Caco-2 (cell line): Measurements from ENCODE around the gene HSPBP1. TPM values are rescaled to one million over a fixed set of nuclear protein-coding genes. Genes with fewer than 3 reads are reported as not detected.

Source experiments
- BruUV-seq: library from RNA; stranded (reverse); fragments of 400-500 nt; replicated peaks from 2 replicates; lab custom pipeline; 2021; lab: Mats Ljungman, UMichigan
- CTCF ChIA-PET: fragments of 300-600 bp; sonication (Branson Sonifier 250); formaldehyde crosslinking; loops from one replicate; lab custom pipeline; 2022; ENCODE audit warnings: antibody characterized with exemption; lab: Charles Lee
- POLR2A ChIA-PET: fragments of 300-600 bp; sonication (Branson Sonifier 250); formaldehyde crosslinking; loops from one replicate; lab custom pipeline; 2022; ENCODE audit warnings: antibody characterized with exemption; lab: Charles Lee
- DNase-seq, 2 experiments: peaks; one replicate each; pipeline versions ENCODE4 v3.0.0 to v3.0.0-alpha.2; 2020 to 2022
- H3K27me3 ChIP-seq: replicated peaks from 2 replicates; pipeline ENCODE4 v1.6.0; 2011; ENCODE audit warnings: low read length; ENCODE audit not compliant: control insufficient read depth, insufficient read depth
- H3K36me3 ChIP-seq: 2 replicates; pipeline ENCODE4 v1.5.1; 2011; ENCODE audit warnings: low read length; ENCODE audit not compliant: control insufficient read depth, insufficient read depth
- H3K4me1 ChIP-seq: fragments of 250-450 bp; sonication (Bioruptor Pico); 2 replicates; pipeline ENCODE4 v1.5.1; 2020; ENCODE audit warnings: mild to moderate bottlenecking
- H3K4me3 ChIP-seq: 2 replicates; pipeline ENCODE4 v1.5.1; 2011; ENCODE audit warnings: low read depth, mild to moderate bottlenecking, control low read depth, low read length
- H3K9me3 ChIP-seq: fragments of 250-450 bp; sonication (Bioruptor Pico); 2 replicates; pipeline ENCODE4 v1.5.1; 2020; ENCODE audit warnings: mild to moderate bottlenecking, moderate library complexity
- H3K27ac Mint-ChIP-seq: one replicate; pipeline ENCODE4 v1.8.0; 2022; ENCODE audit warnings: mixed read lengths; ENCODE audit not compliant: unreplicated experiment
- H3K27me3 Mint-ChIP-seq: one replicate; pipeline ENCODE4 v1.8.0; 2022; ENCODE audit warnings: mixed read lengths; ENCODE audit not compliant: insufficient read depth, unreplicated experiment
- H3K36me3 Mint-ChIP-seq: one replicate; pipeline ENCODE4 v1.8.0; 2022; ENCODE audit warnings: mild to moderate bottlenecking, mixed read lengths; ENCODE audit not compliant: insufficient read depth, unreplicated experiment
- H3K4me1 Mint-ChIP-seq: one replicate; pipeline ENCODE4 v1.8.0; 2022; ENCODE audit warnings: low read depth, mixed read lengths; ENCODE audit not compliant: unreplicated experiment
- H3K4me3 Mint-ChIP-seq: one replicate; pipeline ENCODE4 v1.8.0; 2022; ENCODE audit warnings: mild to moderate bottlenecking, moderate library complexity, mixed read lengths; ENCODE audit not compliant: unreplicated experiment
- H3K9me3 Mint-ChIP-seq: one replicate; pipeline ENCODE4 v1.8.0; 2022; ENCODE audit warnings: mixed read lengths; ENCODE audit not compliant: unreplicated experiment
- intact Hi-C: fragments of 100-400 bp; cut with micrococcal nuclease; formaldehyde crosslinking; loops from one replicate; pipeline ENCODE4 v1.10.0; 2022; ENCODE audit not compliant: unreplicated experiment
- total RNA-seq: library from RNA; stranded (reverse); gene quantifications from 2 replicates; pipeline ENCODE4 v1.2.3, GENCODE V29; 2022
- TF ChIP-seq, protein P1 (sequence below), 2 experiments: fragments of 200-600 bp in 1 of 2; IDR thresholded peaks; 1 replicate in 1 of 2; 2 replicates in 1 of 2; pipeline versions ENCODE4 v1.5.1 to v1.8.0; 2011 to 2022; ENCODE audit warnings: antibody characterized with exemption in 1 of 2, control low read depth in 1 of 2, inconsistent platforms in 1 of 2, low read depth in 1 of 2, low read length in 1 of 2, mild to moderate bottlenecking in 1 of 2, moderate library complexity in 1 of 2; ENCODE audit not compliant: insufficient read depth in 1 of 2, severe bottlenecking in 1 of 2, unreplicated experiment in 1 of 2

The HSPBP1 gene
- total RNA-seq, 1 experiment from 2014 or later, result 69.6 TPM

DNA sequence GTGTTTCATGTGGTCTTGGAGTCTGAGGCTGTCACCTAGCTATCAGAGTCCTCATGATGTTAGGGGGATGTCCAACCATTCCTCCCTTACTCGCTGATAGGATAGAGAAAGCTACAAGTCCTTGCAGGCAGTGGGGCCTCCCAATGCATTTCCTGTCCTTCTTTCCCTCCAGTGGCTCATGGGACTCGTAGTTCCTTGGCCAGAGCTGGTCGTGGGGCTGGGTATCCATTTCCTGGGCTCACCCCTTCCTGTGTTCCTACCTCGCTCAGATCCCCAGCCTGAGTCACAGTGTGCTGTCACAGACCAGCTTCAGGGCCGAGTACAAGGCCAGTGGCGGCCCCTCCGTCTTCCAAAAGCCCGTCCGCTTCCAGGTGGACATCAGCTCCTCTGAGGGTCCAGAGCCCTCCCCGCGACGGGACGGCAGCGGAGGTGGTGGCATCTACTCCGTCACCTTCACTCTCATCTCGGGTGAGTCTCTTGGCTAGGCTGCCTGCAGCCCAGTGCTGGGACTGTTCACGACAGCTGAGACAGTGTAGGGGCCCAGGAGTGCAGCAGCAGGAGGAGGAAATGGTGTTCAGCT, 26.2 kb upstream of the HSPBP1 start:
- H3K27ac Mint-ChIP-seq, result no peak overlapping the region
- Histone ChIP-seq H3K27me3 (no peaks in the 10 kb centered on the region), H3K36me3 (peaks cover 6% of the 10 kb centered on the region), H3K9me3 (no peaks in the 10 kb centered on the region), H3K4me1 (0 out of 2 replicates have a peak, but pooled peaks cover 3% of the 10 kb centered on the region), H3K4me3 (no peak overlapping the region)
- no TSS peak for BruUV-seq
- no peak for DNase-seq
- H3K4me1 Mint-ChIP-seq, result no peaks in the 10 kb centered on the region
- no peaks in the 10 kb centered on the region for H3K9me3 Mint-ChIP-seq
- ChIA-PET POLR2A (no interaction called here), CTCF (no interaction called here)
- TF ChIP-seq, protein P1, sequence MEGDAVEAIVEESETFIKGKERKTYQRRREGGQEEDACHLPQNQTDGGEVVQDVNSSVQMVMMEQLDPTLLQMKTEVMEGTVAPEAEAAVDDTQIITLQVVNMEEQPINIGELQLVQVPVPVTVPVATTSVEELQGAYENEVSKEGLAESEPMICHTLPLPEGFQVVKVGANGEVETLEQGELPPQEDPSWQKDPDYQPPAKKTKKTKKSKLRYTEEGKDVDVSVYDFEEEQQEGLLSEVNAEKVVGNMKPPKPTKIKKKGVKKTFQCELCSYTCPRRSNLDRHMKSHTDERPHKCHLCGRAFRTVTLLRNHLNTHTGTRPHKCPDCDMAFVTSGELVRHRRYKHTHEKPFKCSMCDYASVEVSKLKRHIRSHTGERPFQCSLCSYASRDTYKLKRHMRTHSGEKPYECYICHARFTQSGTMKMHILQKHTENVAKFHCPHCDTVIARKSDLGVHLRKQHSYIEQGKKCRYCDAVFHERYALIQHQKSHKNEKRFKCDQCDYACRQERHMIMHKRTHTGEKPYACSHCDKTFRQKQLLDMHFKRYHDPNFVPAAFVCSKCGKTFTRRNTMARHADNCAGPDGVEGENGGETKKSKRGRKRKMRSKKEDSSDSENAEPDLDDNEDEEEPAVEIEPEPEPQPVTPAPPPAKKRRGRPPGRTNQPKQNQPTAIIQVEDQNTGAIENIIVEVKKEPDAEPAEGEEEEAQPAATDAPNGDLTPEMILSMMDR (IDR thresholded peaks at IDR 0.05; ENCODE audit: insufficient read depth in 1 of 2, low read depth in 1 of 2, low read length in 1 of 2, severe bottlenecking in 1 of 2, unreplicated experiment in 1 of 2), result no peak
- H3K27me3 Mint-ChIP-seq, result no peaks in the 10 kb centered on the region
- peaks cover 41% of the 10 kb centered on the region for H3K36me3 Mint-ChIP-seq
- intact Hi-C loops, result no loop called here
- H3K4me3 Mint-ChIP-seq, result no peak overlapping the region

- peak; percentile 68 to 71 for DNase-seq
- POLR2A ChIA-PET, result no interaction called here
Observed at GRCh38 chr19:55305491-55305890, 25.6 kb upstream of the HSPBP1 start.

GRCh38 chr19:55304980-55305379, 25.1 kb upstream of the HSPBP1 start:
- no peak overlapping the region for H3K4me3 ChIP-seq
- TF ChIP-seq, protein P1 (IDR thresholded peaks at IDR 0.05; ENCODE audit: insufficient read depth in 1 of 2, low read depth in 1 of 2, low read length in 1 of 2, severe bottlenecking in 1 of 2, unreplicated experiment in 1 of 2), result no peak
- H3K36me3 Mint-ChIP-seq, result peaks cover 41% of the 10 kb centered on the region
- no peaks in the 10 kb centered on the region for H3K9me3 Mint-ChIP-seq
- H3K4me3 Mint-ChIP-seq, result no peak overlapping the region
- 0 out of 2 replicates have a peak, but pooled peaks cover 3% of the 10 kb centered on the region for H3K4me1 ChIP-seq
- H3K27me3 Mint-ChIP-seq, result no peaks in the 10 kb centered on the region
- H3K9me3 ChIP-seq, result no peaks in the 10 kb centered on the region
- H3K27me3 ChIP-seq, result no peaks in the 10 kb centered on the region
- no peak overlapping the region for H3K27ac Mint-ChIP-seq
- CTCF ChIA-PET, result no interaction called here
- POLR2A ChIA-PET, result no interaction called here
- DNase-seq, result no peak
- no peaks in the 10 kb centered on the region for H3K4me1 Mint-ChIP-seq
- peaks cover 6% of the 10 kb centered on the region for H3K36me3 ChIP-seq
- intact Hi-C loops, result no loop called here
- BruUV-seq, result no TSS peak

More at GRCh38 chr19:55305491-55305890, 25.6 kb upstream of the HSPBP1 start:
- Histone ChIP-seq H3K9me3 (no peaks in the 10 kb centered on the region), H3K4me3 (no peak overlapping the region), H3K4me1 (0 out of 2 replicates have a peak, but pooled peaks cover 3% of the 10 kb centered on the region), H3K27me3 (no peaks in the 10 kb centered on the region), H3K36me3 (peaks cover 6% of the 10 kb centered on the region)
- no peaks in the 10 kb centered on the region for H3K9me3 Mint-ChIP-seq
- H3K36me3 Mint-ChIP-seq, result peaks cover 41% of the 10 kb centered on the region
- no peaks in the 10 kb centered on the region for H3K27me3 Mint-ChIP-seq
- H3K4me3 Mint-ChIP-seq, result no peak overlapping the region
- no peak overlapping the region for H3K27ac Mint-ChIP-seq
- intact Hi-C loops, result no loop called here
- no peaks in the 10 kb centered on the region for H3K4me1 Mint-ChIP-seq
- CTCF ChIA-PET, result no interaction called here
- BruUV-seq, result no TSS peak
- TF ChIP-seq, protein P1 (IDR thresholded peaks at IDR 0.05; ENCODE audit: insufficient read depth in 1 of 2, low read depth in 1 of 2, low read length in 1 of 2, severe bottlenecking in 1 of 2, unreplicated experiment in 1 of 2), result no peak
